Measurements from ENCODE around the gene EPN1.

EPN1 gene

GRCh38 chr19:55674841-55675660 lies at the start of gene EPN1:
Gene EPN1 (plus strand): TSS chr19:55675226. CDS start chr19:55678628, 3,402 bp downstream.
- peak; percentile 99 for DNase-seq (ENCODE audit: extremely low spot score)
- POLR2A ChIA-PET: no interaction called here
- CTCF ChIA-PET: no interaction called here
- TF ChIP-seq CTCF (IDR thresholded peaks at IDR 0.05; ENCODE audit: control extremely low read depth, extremely low read depth, low read depth, missing control alignments): no peak

- CTCF ChIA-PET: interaction anchor here (0.8 to 4.6 kb wide), 11 partner anchors 9 to 159 kb away, joined by 3 to 26 read pairs (median 3); partner anchors contain the start of gene ZNF865
Observed at GRCh38 chr19:55626350-55626749, 48.7 kb upstream of the EPN1 start.

GRCh38 chr19:55632463-55632834 lies 42.6 kb upstream of the EPN1 start:
- peak; percentile 66 for DNase-seq (ENCODE audit: extremely low spot score)
- ChIA-PET CTCF (interaction anchor here (0.6 to 9.0 kb wide), 57 partner anchors 9 to 716 kb away, joined by 3 to 109 read pairs (median 4); partner anchors contain the start of genes CCDC106, FIZ1, NAT14 and U2AF2), POLR2A (interaction anchor here (0.5 to 1.7 kb wide), 2 partner anchors 8 to 28 kb away, joined by 4 to 7 read pairs; partner anchors contain the start of genes ZNF784 and ZNF865)
- peak; percentile 88 for TF ChIP-seq CTCF (IDR thresholded peaks at IDR 0.05; ENCODE audit: control extremely low read depth, extremely low read depth, low read depth, missing control alignments)

More at GRCh38 chr19:55626350-55626749, 48.7 kb upstream of the EPN1 start:
- TF ChIP-seq CTCF (IDR thresholded peaks at IDR 0.05; ENCODE audit: control extremely low read depth, extremely low read depth, low read depth, missing control alignments): no peak
- POLR2A ChIA-PET: no interaction called here
- DNase-seq (ENCODE audit: extremely low spot score): no peak

DNA sequence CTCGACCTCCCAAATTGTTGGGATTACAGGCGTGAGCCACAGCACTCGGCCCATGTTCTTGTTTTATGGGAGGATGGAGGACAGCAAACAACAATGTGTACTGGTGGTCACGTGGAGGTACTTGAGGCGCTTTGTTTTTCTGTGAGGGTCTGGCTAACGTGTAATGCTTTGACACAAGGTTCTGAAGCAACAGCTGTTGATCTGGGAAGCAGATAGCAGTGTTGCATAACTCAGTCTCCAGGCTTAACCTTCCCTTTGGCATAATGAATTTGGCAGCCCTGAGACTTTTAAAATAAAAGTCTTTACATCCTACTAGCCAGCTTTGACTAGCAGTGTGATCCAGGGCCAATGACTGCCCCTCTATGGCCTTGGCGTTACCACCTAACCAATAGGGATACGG lies 41.2 kb upstream of the EPN1 start:
- TF ChIP-seq CTCF (IDR thresholded peaks at IDR 0.05; ENCODE audit: control extremely low read depth, extremely low read depth, low read depth, missing control alignments): no peak

DNA sequence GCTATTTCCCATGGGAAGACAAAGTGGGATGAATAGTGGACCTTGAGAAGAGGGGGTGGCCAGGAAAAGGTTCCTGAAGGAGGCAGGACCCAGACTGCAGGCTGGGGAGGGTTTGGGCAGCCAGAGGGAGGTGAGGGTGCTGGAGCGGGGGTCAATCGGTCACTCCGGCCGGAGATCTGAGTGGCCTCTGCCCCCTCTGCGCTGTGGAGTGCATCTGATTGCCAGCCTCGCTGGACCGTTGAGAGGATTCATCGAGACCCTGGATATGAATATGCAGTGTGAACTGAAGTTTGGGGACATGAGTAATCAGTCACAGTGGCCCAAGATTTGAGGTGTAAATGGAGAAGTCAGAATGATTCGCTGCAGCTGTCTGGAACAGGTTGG lies 39.7 kb upstream of the EPN1 start:
- ChIA-PET POLR2A (interaction anchor here (1.9 to 2.7 kb wide), 2 partner anchors 12 to 19 kb away, joined by 7 to 8 read pairs; partner anchors contain the start of genes CCDC106 and U2AF2), CTCF (interaction anchor here (1.0 to 9.0 kb wide), 7 partner anchors 11 to 698 kb away, joined by 3 to 84 read pairs (median 4); partner anchors contain the start of genes CCDC106, U2AF2 and ZNF784)
- no peak for TF ChIP-seq CTCF (IDR thresholded peaks at IDR 0.05; ENCODE audit: control extremely low read depth, extremely low read depth, low read depth, missing control alignments)
- DNase-seq (ENCODE audit: extremely low spot score): no peak

More for the DNA sequence above, 41.2 kb upstream of the EPN1 start:
- CTCF ChIA-PET: interaction anchor here (1.3 to 9.0 kb wide), 17 partner anchors 9 to 700 kb away, joined by 3 to 109 read pairs (median 19); partner anchors contain the start of genes CCDC106, U2AF2, ZNF581 and ZNF784
- no peak for DNase-seq (ENCODE audit: extremely low spot score)
- POLR2A ChIA-PET: interaction anchor here (1.0 to 1.9 kb wide), 2 partner anchors 21 to 52 kb away, joined by 3 to 7 read pairs; partner anchors contain the start of gene U2AF2

DNA sequence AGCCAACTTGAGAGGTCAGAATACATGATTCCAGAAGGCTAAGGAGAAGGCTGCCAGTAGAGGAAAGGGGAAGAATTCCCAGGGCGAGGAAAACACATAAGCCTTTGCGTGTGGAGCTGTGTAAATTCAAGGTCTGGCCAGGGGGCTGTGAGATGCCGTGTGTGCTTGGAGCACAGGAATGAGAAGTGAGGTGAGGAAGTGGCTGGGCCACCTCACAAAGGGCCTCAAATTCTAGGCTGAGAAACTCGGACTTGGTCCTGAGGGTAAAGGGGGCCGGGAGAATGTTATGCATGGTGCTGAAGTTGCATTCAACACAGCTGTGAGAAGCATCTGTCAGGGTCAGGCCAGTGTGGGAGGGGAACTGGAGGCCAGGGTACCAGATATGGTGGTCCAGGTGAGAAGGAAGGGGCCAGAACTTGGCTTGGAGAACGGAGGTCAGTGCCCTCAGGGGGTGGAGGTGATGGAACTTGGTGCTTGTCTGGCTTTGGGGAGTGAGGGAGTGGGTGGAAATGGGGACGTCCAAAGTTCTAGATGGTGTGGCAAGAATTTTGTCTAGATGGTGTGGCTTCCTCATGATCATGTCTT lies 39.1 kb upstream of the EPN1 start:
- TF ChIP-seq CTCF (IDR thresholded peaks at IDR 0.05; ENCODE audit: control extremely low read depth, extremely low read depth, low read depth, missing control alignments): no peak
- ChIA-PET POLR2A (interaction anchor here (1.9 to 2.7 kb wide), 2 partner anchors 12 to 19 kb away, joined by 7 to 8 read pairs; partner anchors contain the start of genes CCDC106 and U2AF2), CTCF (interaction anchor here (1.0 to 9.0 kb wide), 6 partner anchors 11 to 30 kb away, joined by 3 to 84 read pairs (median 4); partner anchors contain the start of genes CCDC106, U2AF2 and ZNF784)
- DNase-seq (ENCODE audit: extremely low spot score): no peak
